ENCODE data around the gene AFP. TPM values are rescaled to one million over a fixed set of nuclear protein-coding genes. Genes with fewer than 3 reads are reported as not detected.

AFP gene
- polyA plus RNA-seq, 1 donor from 2014 or later, result not detected

GRCh38 chr4:73458184-73459047 lies 22.4 kb downstream of the AFP start:
- H3K4me3 ChIP-seq (ENCODE audit: low read length), result no peak overlapping the region
- no peak overlapping the region for H2AFZ ChIP-seq (ENCODE audit: low read depth, low read length)
- H3K4me2 ChIP-seq (ENCODE audit: low read length), result no peak overlapping the region
- peaks cover under 1% of the 10 kb centered on the region for H3K27me3 ChIP-seq (ENCODE audit: insufficient read depth, low read depth, low read length)
- no peak overlapping the region for H3K27ac ChIP-seq (ENCODE audit: low read length)
- no peaks in the 10 kb centered on the region for H3K9me3 ChIP-seq (ENCODE audit: low read length)
- H4K20me1 ChIP-seq (ENCODE audit: insufficient read depth), result no peaks in the 10 kb centered on the region
- H3K36me3 ChIP-seq (ENCODE audit: insufficient read depth, low read length), result no peaks in the 10 kb centered on the region
- TF ChIP-seq TAF1 (IDR thresholded peaks at IDR 0.05; ENCODE audit: low read depth) (no peak), POLR2AphosphoS5 (IDR thresholded peaks at IDR 0.05) (no peak), CTCF (IDR thresholded peaks at IDR 0.05; ENCODE audit: poor library complexity, severe bottlenecking) (no peak), RAD21 (conservative IDR thresholded peaks at IDR 0.05) (no peak), EP300 (conservative IDR thresholded peaks at IDR 0.05; ENCODE audit: poor library complexity, severe bottlenecking) (no peak), EZH2 (IDR thresholded peaks at IDR 0.05; ENCODE audit: borderline replicate concordance, insufficient read depth, low read length, poor library complexity, severe bottlenecking) (no peak), SMC3 (conservative IDR thresholded peaks at IDR 0.05; ENCODE audit: poor library complexity) (no peak), REST (IDR thresholded peaks at IDR 0.05; ENCODE audit: borderline replicate concordance) (no peak), MXI1 (conservative IDR thresholded peaks at IDR 0.05; ENCODE audit: poor library complexity, severe bottlenecking) (no peak)
- no peaks in the 10 kb centered on the region for H3K9me2 ChIP-seq (ENCODE audit: insufficient read depth, low read length)
- no peak overlapping the region for H3K9ac ChIP-seq (ENCODE audit: low read length)
- no peaks in the 10 kb centered on the region for H3K79me2 ChIP-seq (replicated peaks; ENCODE audit: insufficient read depth, low read length)
- H3F3A ChIP-seq (ENCODE audit: insufficient read depth, low read length, poor library complexity, severe bottlenecking), result no peaks in the 10 kb centered on the region

- Histone ChIP-seq H3F3A (ENCODE audit: insufficient read depth, low read length, poor library complexity, severe bottlenecking) (no peaks in the 10 kb centered on the region), H4K20me1 (ENCODE audit: insufficient read depth) (no peaks in the 10 kb centered on the region), H3K4me2 (ENCODE audit: low read length) (no peak overlapping the region), H3K4me3 (ENCODE audit: low read length) (no peak overlapping the region), H3K79me2 (replicated peaks; ENCODE audit: insufficient read depth, low read length) (no peaks in the 10 kb centered on the region), H3K9me3 (ENCODE audit: low read length) (no peaks in the 10 kb centered on the region), H3K9ac (ENCODE audit: low read length) (no peak overlapping the region), H3K27ac (ENCODE audit: low read length) (no peak overlapping the region), H2AFZ (ENCODE audit: low read depth, low read length) (no peak overlapping the region), H3K9me2 (ENCODE audit: insufficient read depth, low read length) (no peaks in the 10 kb centered on the region), H3K27me3 (ENCODE audit: insufficient read depth, low read depth, low read length) (no peaks in the 10 kb centered on the region), H3K36me3 (ENCODE audit: insufficient read depth, low read length) (no peaks in the 10 kb centered on the region)
- TF ChIP-seq EP300 (conservative IDR thresholded peaks at IDR 0.05; ENCODE audit: poor library complexity, severe bottlenecking) (no peak), CTCF (IDR thresholded peaks at IDR 0.05; ENCODE audit: poor library complexity, severe bottlenecking) (no peak), TAF1 (IDR thresholded peaks at IDR 0.05; ENCODE audit: low read depth) (no peak), SMC3 (conservative IDR thresholded peaks at IDR 0.05; ENCODE audit: poor library complexity) (no peak)
These were observed 23.0 kb downstream of the AFP start for GRCh38 chr4:73459048-73459421.

Data from neural cell (in vitro differentiated cells).